ENCODE measurements around the gene CHAD.

CHAD gene

DNA sequence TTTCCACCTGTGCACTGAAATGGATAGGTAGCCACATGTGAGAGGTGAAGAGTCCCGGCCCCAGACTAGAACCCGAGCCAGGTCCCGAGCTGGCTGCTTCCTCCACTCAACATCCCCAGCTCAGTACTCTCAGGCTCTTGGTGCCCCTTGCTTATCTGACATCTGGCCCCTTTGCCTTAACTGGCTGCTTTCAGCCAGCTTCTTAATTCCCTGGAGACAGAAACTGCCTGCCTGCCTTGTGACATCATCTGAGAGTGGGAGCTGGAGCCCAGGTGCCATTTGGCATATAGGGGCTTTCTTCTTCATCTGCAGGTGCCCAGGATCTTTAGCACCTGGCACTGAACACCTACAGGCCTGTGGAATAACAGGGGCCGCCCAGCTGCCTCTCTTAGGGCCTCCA is 8.9 kb downstream of the CHAD start:
- Histone ChIP-seq H3K27ac (no peak overlapping the region), H3K36me3 (ENCODE audit: insufficient read depth, low read length) (no peaks in the 10 kb centered on the region), H3K4me3 (no peak overlapping the region), H3K9ac (ENCODE audit: insufficient read length) (no peak overlapping the region), H3K9me3 (ENCODE audit: low read depth, low read length) (no peaks in the 10 kb centered on the region)
- TF ChIP-seq POLR2AphosphoS5 (IDR thresholded peaks at IDR 0.05; ENCODE audit: borderline replicate concordance, low read depth, low read length) (no peak), EZH2 (IDR thresholded peaks at IDR 0.05) (no peak), FOXP2 (optimal IDR thresholded peaks at IDR 0.05; ENCODE audit: control extremely low read depth, extremely low read length, insufficient read depth) (no peak)
- DNase-seq (ENCODE audit: low read depth, low spot score) = no peak

- TF ChIP-seq POLR2AphosphoS5 (IDR thresholded peaks at IDR 0.05; ENCODE audit: borderline replicate concordance, low read depth, low read length) (no peak), FOXP2 (optimal IDR thresholded peaks at IDR 0.05; ENCODE audit: control extremely low read depth, extremely low read length, insufficient read depth) (no peak)
- H3K9me3 ChIP-seq (ENCODE audit: low read depth, low read length) = no peaks in the 10 kb centered on the region
- no peak overlapping the region for H3K27ac ChIP-seq
- no peak overlapping the region for H3K4me3 ChIP-seq
- no peak overlapping the region for H3K9ac ChIP-seq (ENCODE audit: insufficient read length)
- H3K36me3 ChIP-seq (ENCODE audit: insufficient read depth, low read length) = no peaks in the 10 kb centered on the region
- no peak for DNase-seq (ENCODE audit: low read depth, low spot score)
Measured at GRCh38 chr17:50458701-50459676, 9.7 kb downstream of the CHAD start.

DNA sequence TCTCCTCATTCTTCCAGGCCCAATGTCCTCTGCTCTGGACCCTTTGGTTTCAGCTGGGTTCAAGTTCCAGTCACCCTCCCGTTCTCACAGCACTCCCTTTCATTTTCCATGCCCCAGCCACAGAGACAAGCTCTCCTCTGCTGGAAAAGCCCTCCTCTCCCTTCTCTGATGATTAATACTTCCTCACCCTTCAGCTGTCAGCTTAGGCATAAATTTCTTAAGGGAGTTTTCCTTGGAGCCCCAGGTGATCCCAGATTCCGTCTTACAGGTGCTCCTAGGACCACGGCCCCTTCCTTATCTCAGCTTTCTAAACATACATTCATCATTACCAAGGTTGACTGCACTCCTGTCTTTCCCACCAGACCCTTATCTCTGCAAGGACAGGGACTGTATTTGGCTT is 10.4 kb downstream of the CHAD start:
- H3K27ac ChIP-seq = no peak overlapping the region
- no peaks in the 10 kb centered on the region for H3K9me3 ChIP-seq (ENCODE audit: low read depth, low read length)
- H3K9ac ChIP-seq (ENCODE audit: insufficient read length) = no peak overlapping the region
- H3K4me3 ChIP-seq = no peak overlapping the region
- H3K36me3 ChIP-seq (ENCODE audit: insufficient read depth, low read length) = no peaks in the 10 kb centered on the region
- TF ChIP-seq POLR2AphosphoS5 (IDR thresholded peaks at IDR 0.05; ENCODE audit: borderline replicate concordance, low read depth, low read length) = no peak
- no peak for TF ChIP-seq EZH2 (IDR thresholded peaks at IDR 0.05)
- TF ChIP-seq FOXP2 (optimal IDR thresholded peaks at IDR 0.05; ENCODE audit: control extremely low read depth, extremely low read length, insufficient read depth) = no peak
- no peak for DNase-seq (ENCODE audit: low read depth, low spot score)

- Histone ChIP-seq H3K9ac (ENCODE audit: insufficient read length) (no peak overlapping the region), H3K36me3 (ENCODE audit: insufficient read depth, low read length) (no peaks in the 10 kb centered on the region), H3K27ac (no peak overlapping the region), H3K9me3 (ENCODE audit: low read depth, low read length) (no peaks in the 10 kb centered on the region), H3K4me3 (no peak overlapping the region)
- no peak for DNase-seq (ENCODE audit: low read depth, low spot score)
- TF ChIP-seq EZH2 (IDR thresholded peaks at IDR 0.05) (no peak), POLR2AphosphoS5 (IDR thresholded peaks at IDR 0.05; ENCODE audit: borderline replicate concordance, low read depth, low read length) (no peak), FOXP2 (optimal IDR thresholded peaks at IDR 0.05; ENCODE audit: control extremely low read depth, extremely low read length, insufficient read depth) (no peak)
Measured at GRCh38 chr17:50457621-50458020, 11.1 kb downstream of the CHAD start.

- TF ChIP-seq POLR2AphosphoS5 (IDR thresholded peaks at IDR 0.05; ENCODE audit: borderline replicate concordance, low read depth, low read length) = no peak
- no peak for TF ChIP-seq EZH2 (IDR thresholded peaks at IDR 0.05)
- no peak for TF ChIP-seq FOXP2 (optimal IDR thresholded peaks at IDR 0.05; ENCODE audit: control extremely low read depth, extremely low read length, insufficient read depth)
- no peaks in the 10 kb centered on the region for H3K9me3 ChIP-seq (ENCODE audit: low read depth, low read length)
- no peaks in the 10 kb centered on the region for H3K36me3 ChIP-seq (ENCODE audit: insufficient read depth, low read length)
- no peak overlapping the region for H3K4me3 ChIP-seq
- no peak overlapping the region for H3K27ac ChIP-seq
- H3K9ac ChIP-seq (ENCODE audit: insufficient read length) = no peak overlapping the region
- no peak for DNase-seq (ENCODE audit: low read depth, low spot score)
Measured at GRCh38 chr17:50453901-50454300, 14.8 kb downstream of the CHAD start.

DNA sequence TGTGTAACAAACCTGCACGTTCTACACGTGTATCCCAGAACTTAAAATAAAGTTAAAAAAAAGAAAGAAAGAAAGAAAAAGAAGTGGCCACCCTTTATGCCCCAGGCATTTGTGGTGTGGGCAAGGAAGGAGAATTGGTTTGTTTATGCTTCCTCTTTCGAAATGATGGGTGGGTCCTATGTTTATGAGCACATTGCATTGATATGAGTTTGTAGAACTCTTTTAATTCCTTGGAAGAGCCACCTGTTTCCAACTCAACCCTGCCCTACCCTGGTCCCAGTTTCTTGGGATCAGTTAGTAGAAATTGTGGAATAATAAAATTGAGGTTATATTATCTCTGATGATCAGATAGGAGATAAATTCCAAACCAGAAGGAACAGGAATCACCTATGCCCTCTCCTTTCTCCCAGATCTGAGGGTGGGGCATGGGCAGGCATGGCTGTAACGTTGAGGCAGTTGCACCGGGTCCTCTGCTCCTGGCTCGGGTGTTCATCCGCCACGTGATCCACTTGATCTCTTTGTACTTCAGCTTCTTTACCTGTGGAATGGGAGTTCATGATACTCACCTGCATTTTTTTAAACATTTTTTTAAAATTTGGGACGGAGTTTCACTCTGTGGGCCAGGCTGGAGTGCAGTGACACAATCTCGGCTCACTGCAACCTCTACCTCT is 15.9 kb downstream of the CHAD start:
- no peak overlapping the region for H3K9ac ChIP-seq (ENCODE audit: insufficient read length)
- DNase-seq (ENCODE audit: low read depth, low spot score) = no peak
- no peaks in the 10 kb centered on the region for H3K36me3 ChIP-seq (ENCODE audit: insufficient read depth, low read length)
- H3K27ac ChIP-seq = no peak overlapping the region
- no peak overlapping the region for H3K4me3 ChIP-seq
- H3K9me3 ChIP-seq (ENCODE audit: low read depth, low read length) = no peaks in the 10 kb centered on the region
- TF ChIP-seq EZH2 (IDR thresholded peaks at IDR 0.05) (no peak), FOXP2 (optimal IDR thresholded peaks at IDR 0.05; ENCODE audit: control extremely low read depth, extremely low read length, insufficient read depth) (no peak), POLR2AphosphoS5 (IDR thresholded peaks at IDR 0.05; ENCODE audit: borderline replicate concordance, low read depth, low read length) (no peak)

DNA sequence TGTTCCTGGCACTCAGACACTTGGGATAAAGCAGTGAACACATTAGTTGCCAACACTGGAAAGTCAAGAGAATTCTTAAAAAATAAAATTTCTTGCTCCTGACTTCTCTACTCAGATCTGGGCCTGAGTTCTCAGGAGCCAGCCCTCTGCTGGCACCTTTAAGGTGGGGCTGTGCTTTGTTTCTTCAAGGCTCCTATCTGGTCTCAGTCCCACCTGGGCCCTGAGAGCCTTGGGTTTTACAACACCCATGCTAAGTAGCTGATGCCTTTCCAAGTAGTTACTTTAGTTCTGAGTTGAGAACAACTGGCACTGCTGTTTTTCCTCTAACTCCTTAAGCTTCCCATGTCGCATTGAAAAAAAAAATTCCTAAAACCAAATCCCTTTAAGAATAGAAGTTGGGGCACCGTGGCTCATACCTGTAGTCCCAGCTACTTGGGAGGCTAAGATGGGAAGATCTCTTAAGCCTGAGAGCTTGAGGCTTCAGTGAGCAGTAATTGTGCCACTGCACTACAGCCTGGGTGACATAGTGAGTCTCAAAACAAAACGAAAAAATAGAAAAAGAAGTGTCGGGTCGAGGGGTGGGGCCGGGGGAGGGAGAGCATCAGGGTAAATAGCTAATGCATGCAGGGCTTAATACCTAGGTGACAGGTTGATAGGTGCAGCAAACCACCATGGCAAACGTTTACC is 16.6 kb downstream of the CHAD start:
- H3K9me3 ChIP-seq (ENCODE audit: low read depth, low read length) = no peaks in the 10 kb centered on the region
- DNase-seq (ENCODE audit: low read depth, low spot score) = no peak
- no peak overlapping the region for H3K4me3 ChIP-seq
- H3K36me3 ChIP-seq (ENCODE audit: insufficient read depth, low read length) = no peaks in the 10 kb centered on the region
- no peak for TF ChIP-seq POLR2AphosphoS5 (IDR thresholded peaks at IDR 0.05; ENCODE audit: borderline replicate concordance, low read depth, low read length)
- TF ChIP-seq EZH2 (IDR thresholded peaks at IDR 0.05) = no peak
- TF ChIP-seq FOXP2 (optimal IDR thresholded peaks at IDR 0.05; ENCODE audit: control extremely low read depth, extremely low read length, insufficient read depth) = no peak
- no peak overlapping the region for H3K9ac ChIP-seq (ENCODE audit: insufficient read length)
- H3K27ac ChIP-seq = no peak overlapping the region

GRCh38 chr17:50448643-50449042 is 20.0 kb downstream of the CHAD start:
- Histone ChIP-seq H3K27ac (no peak overlapping the region), H3K9ac (ENCODE audit: insufficient read length) (no peak overlapping the region), H3K9me3 (ENCODE audit: low read depth, low read length) (no peaks in the 10 kb centered on the region), H3K36me3 (ENCODE audit: insufficient read depth, low read length) (no peaks in the 10 kb centered on the region), H3K4me3 (no peak overlapping the region)
- no peak for DNase-seq (ENCODE audit: low read depth, low spot score)
- TF ChIP-seq POLR2AphosphoS5 (IDR thresholded peaks at IDR 0.05; ENCODE audit: borderline replicate concordance, low read depth, low read length) (no peak), EZH2 (IDR thresholded peaks at IDR 0.05) (no peak), FOXP2 (optimal IDR thresholded peaks at IDR 0.05; ENCODE audit: control extremely low read depth, extremely low read length, insufficient read depth) (no peak)
